H1 (cell line): ENCODE data around the gene STK31. TPM values are rescaled to one million over a fixed set of nuclear protein-coding genes. Genes with fewer than 3 reads are reported as not detected.

Experiments used
- CTCF ChIA-PET: fragments of 300-600 bp; sonication (Branson Sonifier 250); formaldehyde crosslinking; loops from one replicate; lab custom pipeline; 2021; ENCODE audit not compliant: partially characterized antibody; lab: Charles Lee
- POLR2A ChIA-PET: fragments of 300-600 bp; sonication (Branson Sonifier 250); formaldehyde crosslinking; loops from one replicate; lab custom pipeline; 2021; ENCODE audit warnings: inconsistent platforms; ENCODE audit not compliant: partially characterized antibody; lab: Charles Lee
- DNase-seq, 2 experiments: peaks; one replicate each; pipeline versions ENCODE4 v3.0.0 to v3.0.0-alpha.2; 2010 to 2022; ENCODE audit warnings: low spot score in 2 of 2, low read depth in 1 of 2, mixed read lengths in 1 of 2
- FAIRE-seq: peaks from 2 replicates; lab custom pipeline; 2011; peaks lifted over from hg19 to GRCh38; lab: Jason Lieb, UNC
- H2AFZ ChIP-seq: 2 replicates; pipeline ENCODE4 v1.8.1; 2012; ENCODE audit warnings: low read length, inconsistent platforms
- H2AK5ac ChIP-seq: 2 replicates; pipeline ENCODE4 v1.6.1; 2013; ENCODE audit warnings: low read depth, low read length
- H2BK120ac ChIP-seq: replicated peaks from 2 replicates; pipeline ENCODE3; 2013; ENCODE audit warnings: low read depth, low read length, inconsistent platforms
- H2BK12ac ChIP-seq: 2 replicates; pipeline ENCODE4 v1.6.1; 2013; ENCODE audit warnings: low read depth, low read length
- H2BK15ac ChIP-seq: 2 replicates; pipeline ENCODE4 v1.6.1; 2013; ENCODE audit warnings: low read length
- H2BK20ac ChIP-seq: 2 replicates; pipeline ENCODE4 v1.6.1; 2013; ENCODE audit warnings: low read length
- H2BK5ac ChIP-seq: 2 replicates; pipeline ENCODE4 v1.6.1; 2013; ENCODE audit warnings: low read depth, low read length
- H3K14ac ChIP-seq: 2 replicates; pipeline ENCODE4 v1.6.1; 2013; ENCODE audit warnings: inconsistent platforms; ENCODE audit not compliant: insufficient read length
- H3K18ac ChIP-seq: 2 replicates; pipeline ENCODE4 v1.6.1; 2013; ENCODE audit warnings: low read length; ENCODE audit errors: extremely low read depth
- H3K23ac ChIP-seq: 2 replicates; pipeline ENCODE4 v1.6.1; 2013; ENCODE audit warnings: inconsistent platforms; ENCODE audit not compliant: insufficient read length
- H3K23me2 ChIP-seq: 2 replicates; pipeline ENCODE4 v1.6.1; 2013; ENCODE audit warnings: low read depth, low read length
- H3K27ac ChIP-seq: 2 replicates; pipeline ENCODE4 v1.6.1; 2011; ENCODE audit warnings: low read depth, low read length, inconsistent platforms
- H3K27me3 ChIP-seq, 4 experiments: replicated peaks in 1 of 4; 1 replicate in 1 of 4; 2 replicates in 3 of 4; pipeline versions ENCODE4 v1.6.1 to v1.8.1; 2011 to 2013; ENCODE audit warnings: low read length in 3 of 4, mild to moderate bottlenecking in 3 of 4, inconsistent platforms in 2 of 4, mixed read lengths in 2 of 4, moderate library complexity in 1 of 4; ENCODE audit not compliant: control insufficient read depth in 3 of 4, insufficient read depth in 3 of 4; ENCODE audit errors: extremely low read depth in 1 of 4
- H3K36me3 ChIP-seq, 4 experiments: 2 replicates each; pipeline versions ENCODE4 v1.6.1 to v1.8.1; 2011 to 2013; ENCODE audit warnings: mild to moderate bottlenecking in 4 of 4, low read length in 3 of 4, moderate library complexity in 2 of 4, control low read depth in 1 of 4, inconsistent platforms in 1 of 4; ENCODE audit not compliant: insufficient read depth in 4 of 4, control insufficient read depth in 2 of 4
- H3K4ac ChIP-seq: replicated peaks from 2 replicates; pipeline ENCODE3; 2013; ENCODE audit warnings: low read length, low read depth, mixed read lengths, inconsistent platforms; ENCODE audit not compliant: insufficient read length
- H3K4me1 ChIP-seq, 4 experiments: replicated peaks in 1 of 4; 1 replicate in 1 of 4; 2 replicates in 3 of 4; pipeline versions ENCODE4 v1.6.1 to v1.8.1; 2011 to 2013; ENCODE audit warnings: low read length in 3 of 4, inconsistent platforms in 2 of 4, mixed read lengths in 1 of 4; ENCODE audit not compliant: insufficient read depth in 4 of 4, control insufficient read depth in 3 of 4
- H3K4me2 ChIP-seq, 2 experiments: 2 replicates each; pipeline versions ENCODE4 v1.6.1 to v1.8.1; 2011 to 2013; ENCODE audit warnings: low read depth in 2 of 2, low read length in 2 of 2, control low read depth in 1 of 2, inconsistent platforms in 1 of 2, mild to moderate bottlenecking in 1 of 2; ENCODE audit not compliant: insufficient read depth in 1 of 2
- H3K4me3 ChIP-seq, 4 experiments: fragments of 200-600, 300-600 bp in 1 of 4; sonication (generic), shearing (Covaris generic), sonication (Bioruptor Twin) in 1 of 4; 2 replicates each; pipeline versions ENCODE4 v1.5.1 to v1.8.1; 2011 to 2016; ENCODE audit warnings: low read length in 4 of 4, low read depth in 3 of 4, control low read depth in 2 of 4, inconsistent platforms in 2 of 4, mild to moderate bottlenecking in 2 of 4, mixed read lengths in 1 of 4, moderate library complexity in 1 of 4; ENCODE audit not compliant: insufficient read depth in 2 of 4; ENCODE audit errors: extremely low read depth in 1 of 4
- H3K56ac ChIP-seq: replicated peaks from 2 replicates; pipeline ENCODE3; 2013; ENCODE audit warnings: low read depth, mild to moderate bottlenecking, mixed read lengths, low read length, inconsistent platforms; ENCODE audit not compliant: insufficient read length
- H3K79me1 ChIP-seq: 2 replicates; pipeline ENCODE4 v1.6.1; 2013; ENCODE audit warnings: low read depth, low read length, control low read depth
- H3K79me2 ChIP-seq, 2 experiments: 2 replicates each; pipeline versions ENCODE4 v1.6.1 to v1.8.1; 2012 to 2013; ENCODE audit warnings: low read length in 2 of 2, mild to moderate bottlenecking in 2 of 2, inconsistent platforms in 1 of 2; ENCODE audit not compliant: insufficient read depth in 2 of 2, control insufficient read depth in 1 of 2
- H3K9ac ChIP-seq, 4 experiments: replicated peaks in 1 of 4; 1 replicate in 1 of 4; 2 replicates in 3 of 4; pipeline versions ENCODE4 v1.6.1 to v1.8.1; 2011 to 2013; ENCODE audit warnings: low read depth in 3 of 4, low read length in 3 of 4, control low read depth in 2 of 4, mild to moderate bottlenecking in 2 of 4, moderate library complexity in 2 of 4, inconsistent platforms in 1 of 4; ENCODE audit errors: extremely low read depth in 1 of 4
- H3K9me3 ChIP-seq, 2 experiments: 2 replicates each; pipeline versions ENCODE4 v1.6.1 to v1.8.1; 2012 to 2013; ENCODE audit warnings: mild to moderate bottlenecking in 2 of 2, moderate library complexity in 2 of 2, control low read depth in 1 of 2, inconsistent platforms in 1 of 2, low read depth in 1 of 2, low read length in 1 of 2, mixed read lengths in 1 of 2; ENCODE audit not compliant: insufficient read depth in 2 of 2
- H4K20me1 ChIP-seq, 2 experiments: replicated peaks in 1 of 2; 2 replicates each; pipeline versions ENCODE3 to v1.8.1; 2011 to 2013; ENCODE audit warnings: inconsistent platforms in 2 of 2, low read length in 2 of 2, mild to moderate bottlenecking in 1 of 2; ENCODE audit not compliant: insufficient read depth in 2 of 2, control insufficient read depth in 1 of 2
- H4K5ac ChIP-seq: 2 replicates; pipeline ENCODE4 v1.6.1; 2013; ENCODE audit warnings: low read length, low read depth, mixed read lengths, inconsistent platforms; ENCODE audit not compliant: insufficient read length
- H4K8ac ChIP-seq: 2 replicates; pipeline ENCODE4 v1.8.0; 2013; ENCODE audit warnings: mild to moderate bottlenecking, moderate library complexity, low read length, inconsistent platforms; ENCODE audit not compliant: insufficient read depth; ENCODE audit errors: extremely low read depth
- H4K91ac ChIP-seq: replicated peaks from 2 replicates; pipeline ENCODE3; 2013; ENCODE audit warnings: low read length, mixed read lengths, inconsistent platforms; ENCODE audit not compliant: insufficient read length
- BCL11A ChIP-seq, 2 experiments: IDR thresholded peaks; one replicate each; pipeline ENCODE4 v1.6.1; 2011; ENCODE audit warnings: low read depth in 2 of 2, low read length in 2 of 2, mild to moderate bottlenecking in 2 of 2
- CBX8 ChIP-seq: fragments of 300-800, 300-1000 bp; sonication (generic); IDR thresholded peaks from 2 replicates; pipeline ENCODE4 v1.7.1; 2016; ENCODE audit warnings: low read depth, low read length, borderline replicate concordance
- CHD1 ChIP-seq: IDR thresholded peaks from 2 replicates; pipeline ENCODE4 v1.6.1; 2012; ENCODE audit warnings: low read depth, low read length, improper control_type of control experiment
- EGR1 ChIP-seq: IDR thresholded peaks from 2 replicates; pipeline ENCODE4 v1.6.1; 2011; ENCODE audit warnings: low read depth, low read length, borderline replicate concordance
- SP2 ChIP-seq: IDR thresholded peaks from 2 replicates; pipeline ENCODE4 v1.6.1; 2012; ENCODE audit warnings: mild to moderate bottlenecking, low read length, inconsistent platforms
- WGBS, 2 experiments: shearing (Covaris generic) in 1 of 2; methylation state at CpG; one replicate each; pipeline versions ENCODE4 v1.1.6 to v1.1.7; 2013 to 2015; ENCODE audit warnings: low lambda C conversion rate in 2 of 2, mixed read lengths in 2 of 2, inconsistent platforms in 1 of 2, low coverage in 1 of 2, missing lambda C conversion rate in 1 of 2; ENCODE audit not compliant: insufficient replicate concordance in 2 of 2, insufficient coverage in 1 of 2, insufficient read length in 1 of 2; ENCODE audit errors: extremely low coverage in 1 of 2, missing lambda C conversion rate in 1 of 2; 5-methylcytosine and 5-hydroxymethylcytosine counted together
- polyA plus RNA-seq, 7 experiments: library from polyadenylated mRNA; depleted of rRNA in 3 of 7; stranded (reverse) in 5 of 7; unstranded in 2 of 7; fragments of >200 nt in 5 of 7; fragments of 200-250 nt in 2 of 7; gene quantifications; 1 replicate in 5 of 7; 2 replicates in 1 of 7; 4 replicates in 1 of 7; pipeline versions ENCODE4 v1.2.1 to v1.2.3, GENCODE V29; 2011 to 2013; ENCODE audit warnings: missing spikeins in 2 of 7, mixed read lengths in 2 of 7
- total RNA-seq: library from RNA; stranded (reverse); fragmentation: NEBNext Ultra II Directional; extraction: Animal tissue kit (Norgen Biotek cat#: 25700); gene quantifications from 2 replicates; pipeline ENCODE4 v1.2.1, GENCODE V29; 2021

The STK31 gene
- total and polyA plus RNA-seq, 2 of the 8 experiments (the other 6 are each of a cell fraction or from before 2014, with no cell fraction given), result 0.15 to 0.32 TPM

DNA sequence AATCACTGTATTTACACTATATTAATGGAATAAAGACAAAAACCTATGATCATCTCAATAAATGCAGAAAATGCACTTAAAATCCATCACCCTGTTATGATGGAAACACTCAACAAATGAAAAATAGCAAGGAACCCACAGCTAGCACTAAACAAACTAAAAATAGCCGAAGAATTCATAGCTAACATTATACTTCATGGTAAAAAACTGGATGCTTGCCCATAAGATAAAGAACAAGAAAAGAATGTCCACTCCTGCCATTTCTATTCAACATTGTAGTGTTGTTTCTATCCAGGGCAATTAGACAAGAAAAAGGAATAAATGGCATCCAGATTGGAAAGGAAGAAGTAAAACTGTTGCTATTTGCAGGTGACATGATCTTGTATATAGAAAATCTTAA lies 142.1 kb downstream of the STK31 start:
- Histone ChIP-seq H3K27me3 (no peaks in the 10 kb centered on the region), H3K4me1 (no peaks in the 10 kb centered on the region), H2BK15ac (no peak overlapping the region), H2AFZ (no peak overlapping the region), H3K4me3 (no peak overlapping the region), H3K27ac (no peak overlapping the region), H3K79me1 (no peaks in the 10 kb centered on the region), H4K91ac (no peak overlapping the region), H3K4ac (no peak overlapping the region), H2BK120ac (no peak overlapping the region), H3K9me3 (no peaks in the 10 kb centered on the region), H3K4me2 (no peak overlapping the region), H2BK12ac (no peak overlapping the region), H3K23me2 (no peaks in the 10 kb centered on the region), H3K23ac (no peak overlapping the region), H3K56ac (no peak overlapping the region), H4K5ac (no peak overlapping the region), H4K8ac (no peak overlapping the region), H2BK20ac (no peak overlapping the region), H4K20me1 (no peaks in the 10 kb centered on the region), H2AK5ac (no peak overlapping the region), H3K9ac (no peak overlapping the region), H3K18ac (no peak overlapping the region), H3K36me3 (no peaks in the 10 kb centered on the region), H3K79me2 (no peaks in the 10 kb centered on the region), H2BK5ac (no peak overlapping the region), H3K14ac (no peak overlapping the region)
- DNase-seq (no peak), FAIRE-seq (no peak)
- WGBS, 2 experiments, result 94% methylated on average over 1 of the region's 1 CpG; no CpG with 5 or more reads in 1 of the 2 experiments
- POLR2A ChIA-PET, result no interaction called here
- CTCF ChIA-PET, result interaction anchor here (1.3 to 1.8 kb wide), 2 partner anchors 12 to 281 kb away, joined by 5 to 6 read pairs; no protein-coding TSS in a partner anchor
- TF ChIP-seq BCL11A (IDR thresholded peaks at IDR 0.05; ENCODE audit: low read depth in 2 of 2, low read length in 2 of 2) (no peak), EGR1 (no peak), CHD1 (no peak), CBX8 (no peak), SP2 (no peak)
